Fibroblast of lung (primary cell): ENCODE data around the gene RPS14.

Source experiments
- EZH2 ChIP-seq: IDR thresholded peaks from 2 replicates; pipeline ENCODE4 v1.5.1; 2012; ENCODE audit warnings: low read length, control low read depth, mild to moderate bottlenecking; ENCODE audit errors: missing control alignments
- TF ChIP-seq, protein P1 (sequence below), 2 donors: IDR thresholded peaks in 1 of 2; conservative IDR thresholded peaks in 1 of 2; 1 replicate in 1 of 2; 2 replicates in 1 of 2; pipeline ENCODE4 v1.5.1; 2011 to 2012; ENCODE audit warnings: low read length in 2 of 2, control low read depth in 1 of 2, inconsistent platforms in 1 of 2, low read depth in 1 of 2, mild to moderate bottlenecking in 1 of 2

DNA sequence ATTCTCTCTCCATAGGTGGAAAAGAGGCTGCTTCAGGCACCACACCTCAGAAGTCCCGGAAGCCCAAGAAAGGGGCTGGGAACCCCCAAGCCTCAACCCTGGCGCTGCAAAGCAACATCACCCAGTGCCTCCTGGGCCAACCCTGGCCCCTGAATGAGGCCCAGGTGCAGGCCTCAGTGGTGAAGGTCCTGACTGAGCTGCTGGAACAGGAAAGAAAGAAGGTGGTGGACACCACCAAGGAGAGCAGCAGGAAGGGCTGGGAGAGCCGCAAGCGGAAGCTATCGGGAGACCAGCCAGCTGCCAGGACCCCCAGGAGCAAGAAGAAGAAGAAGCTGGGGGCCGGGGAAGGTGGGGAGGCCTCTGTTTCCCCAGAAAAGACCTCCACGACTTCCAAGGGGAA lies 53.3 kb downstream of the RPS14 start:
- TF ChIP-seq, protein P1, sequence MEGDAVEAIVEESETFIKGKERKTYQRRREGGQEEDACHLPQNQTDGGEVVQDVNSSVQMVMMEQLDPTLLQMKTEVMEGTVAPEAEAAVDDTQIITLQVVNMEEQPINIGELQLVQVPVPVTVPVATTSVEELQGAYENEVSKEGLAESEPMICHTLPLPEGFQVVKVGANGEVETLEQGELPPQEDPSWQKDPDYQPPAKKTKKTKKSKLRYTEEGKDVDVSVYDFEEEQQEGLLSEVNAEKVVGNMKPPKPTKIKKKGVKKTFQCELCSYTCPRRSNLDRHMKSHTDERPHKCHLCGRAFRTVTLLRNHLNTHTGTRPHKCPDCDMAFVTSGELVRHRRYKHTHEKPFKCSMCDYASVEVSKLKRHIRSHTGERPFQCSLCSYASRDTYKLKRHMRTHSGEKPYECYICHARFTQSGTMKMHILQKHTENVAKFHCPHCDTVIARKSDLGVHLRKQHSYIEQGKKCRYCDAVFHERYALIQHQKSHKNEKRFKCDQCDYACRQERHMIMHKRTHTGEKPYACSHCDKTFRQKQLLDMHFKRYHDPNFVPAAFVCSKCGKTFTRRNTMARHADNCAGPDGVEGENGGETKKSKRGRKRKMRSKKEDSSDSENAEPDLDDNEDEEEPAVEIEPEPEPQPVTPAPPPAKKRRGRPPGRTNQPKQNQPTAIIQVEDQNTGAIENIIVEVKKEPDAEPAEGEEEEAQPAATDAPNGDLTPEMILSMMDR (conservative IDR thresholded peaks at IDR 0.05 in 1 of 2, IDR thresholded peaks at IDR 0.05 in 1 of 2; ENCODE audit: low read depth in 1 of 2, low read length in 2 of 2): no peak
- TF ChIP-seq EZH2: no peak
